Adipocyte (in vitro differentiated cells): Measurements from ENCODE around the gene CTSA.
"Not testable (repeated sequence)": the region's sequence is repeated elsewhere in the genome, so short reads cannot be mapped to it uniquely, and the experiment has no call there.

ENCODE experiments used
- DNase-seq: peaks from one replicate; pipeline ENCODE4 v3.0.0-alpha.2; 2015; ENCODE audit warnings: low read depth
- H3K27me3 ChIP-seq: replicated peaks from 2 replicates; pipeline ENCODE4 v1.7.0; 2013; ENCODE audit warnings: mild to moderate bottlenecking, low read length, moderate library complexity; ENCODE audit not compliant: control insufficient read depth, insufficient read depth
- H3K36me3 ChIP-seq: 2 replicates; pipeline ENCODE4 v1.7.0; 2013; ENCODE audit warnings: low read length, mild to moderate bottlenecking, moderate library complexity; ENCODE audit not compliant: control insufficient read depth, insufficient read depth, severe bottlenecking
- H3K4me1 ChIP-seq: 2 replicates; pipeline ENCODE4 v1.7.0; 2013; ENCODE audit warnings: mild to moderate bottlenecking, low read length, moderate library complexity; ENCODE audit not compliant: control insufficient read depth, insufficient read depth
- H3K4me3 ChIP-seq: 2 replicates; pipeline ENCODE4 v1.7.0; 2013; ENCODE audit warnings: mild to moderate bottlenecking, low read length, moderate library complexity
- H3K9ac ChIP-seq: 2 replicates; pipeline ENCODE4 v1.7.0; 2013; ENCODE audit warnings: mild to moderate bottlenecking, low read length, moderate library complexity
- H3K9me3 ChIP-seq: 2 replicates; pipeline ENCODE4 v1.7.0; 2013; ENCODE audit warnings: mild to moderate bottlenecking, low read length, moderate library complexity; ENCODE audit not compliant: control insufficient read depth

Gene CTSA

DNA sequence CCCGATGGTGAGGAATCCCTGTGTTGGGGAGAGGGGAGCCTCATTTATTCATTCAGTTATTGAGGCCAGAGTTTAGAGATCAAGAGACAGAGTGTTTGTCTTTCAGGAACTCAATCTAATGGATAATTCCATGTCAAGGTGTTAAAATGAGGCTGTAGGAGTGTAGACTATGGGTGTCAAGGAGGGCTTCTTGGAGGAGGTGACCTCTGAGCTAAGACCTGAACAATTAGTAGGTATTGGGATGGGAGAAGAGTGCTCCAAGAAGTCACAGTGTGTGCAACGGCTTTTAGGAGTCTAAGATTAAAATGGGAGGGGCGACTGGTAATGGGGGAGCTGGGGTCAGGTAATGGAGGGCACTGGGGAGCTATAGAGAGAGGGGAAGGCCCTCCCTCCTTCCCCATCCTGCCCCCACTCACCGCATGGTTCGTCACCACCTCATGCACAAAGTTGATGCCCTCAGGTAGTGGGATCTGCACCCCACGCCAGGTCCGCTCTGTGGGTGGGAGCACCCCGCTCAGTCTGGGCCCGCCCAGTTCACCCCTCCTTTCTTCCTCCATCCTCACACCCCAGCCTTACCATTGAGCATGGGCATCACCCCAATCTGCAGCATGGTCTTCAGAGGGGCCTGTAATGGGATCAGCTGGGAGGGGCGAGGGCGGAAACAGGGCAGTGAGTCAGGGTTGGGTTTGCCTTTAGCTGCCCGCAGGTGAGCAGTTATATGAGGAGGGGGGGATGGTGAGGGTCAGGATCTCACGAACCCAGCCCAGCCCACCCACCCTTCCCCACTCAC lies 8.1 kb downstream of the CTSA start:
- H3K9ac ChIP-seq = no peak overlapping the region
- no peaks in the 10 kb centered on the region for H3K4me1 ChIP-seq
- H3K36me3 ChIP-seq = peaks cover 79% of the 10 kb centered on the region
- no peaks in the 10 kb centered on the region for H3K27me3 ChIP-seq
- no peaks in the 10 kb centered on the region for H3K9me3 ChIP-seq
- DNase-seq = no peak
- H3K4me3 ChIP-seq = no peak overlapping the region

DNA sequence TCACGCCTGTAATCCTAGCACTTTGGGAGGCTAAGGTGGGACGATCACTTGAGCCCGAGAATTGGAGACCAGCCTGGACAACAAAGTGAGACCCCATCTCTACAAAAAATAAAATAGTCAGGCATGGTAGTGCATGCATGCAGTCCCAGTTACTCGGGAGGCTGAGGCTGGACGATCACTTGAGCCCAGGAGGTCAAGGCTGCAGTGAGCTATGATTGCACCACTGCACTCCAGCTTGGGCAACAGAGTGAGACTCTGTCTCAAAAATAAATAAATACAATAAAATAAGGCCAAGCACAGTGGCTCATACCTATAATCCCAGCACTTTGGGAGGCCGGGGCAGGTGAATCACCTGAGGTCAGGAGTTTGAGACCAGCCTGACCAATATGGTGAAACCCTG lies 10.2 kb downstream of the CTSA start:
- not testable (repeated sequence) for H3K9ac ChIP-seq, H3K27me3 ChIP-seq, H3K4me3 ChIP-seq, H3K4me1 ChIP-seq, DNase-seq, H3K9me3 ChIP-seq
- H3K36me3 ChIP-seq = peaks cover 96% of the 10 kb centered on the region

DNA sequence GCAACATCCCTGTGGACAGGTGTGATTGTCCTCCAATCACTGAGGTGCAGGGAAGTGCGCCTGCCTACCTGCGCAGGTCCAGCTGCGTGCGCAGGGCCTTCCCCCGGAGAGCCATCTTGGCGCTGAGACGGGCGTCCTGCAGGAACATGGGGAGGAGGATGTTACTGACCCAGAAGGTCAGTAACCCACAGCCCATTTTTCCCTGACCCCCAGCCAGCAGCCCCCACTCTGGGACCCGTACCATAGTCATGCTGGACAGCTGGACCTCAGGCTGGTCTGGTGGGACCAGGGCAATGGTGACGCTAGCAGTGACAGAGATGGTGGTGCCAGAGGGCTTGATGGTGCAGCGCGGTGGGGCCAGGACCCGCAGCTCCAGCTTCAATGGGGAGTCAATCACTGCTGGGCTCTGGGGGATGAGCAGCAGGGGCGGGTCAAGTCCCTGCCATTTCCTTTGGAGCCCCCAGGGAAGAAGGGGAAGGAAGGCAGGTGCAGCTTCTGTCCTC lies 11.1 kb downstream of the CTSA start:
- peaks cover 92% of the 10 kb centered on the region for H3K36me3 ChIP-seq
- H3K4me3 ChIP-seq = no peak overlapping the region
- peaks cover 9% of the 10 kb centered on the region for H3K4me1 ChIP-seq
- H3K9me3 ChIP-seq = no peaks in the 10 kb centered on the region
- no peaks in the 10 kb centered on the region for H3K27me3 ChIP-seq
- no peak overlapping the region for H3K9ac ChIP-seq
- DNase-seq = no peak

DNA sequence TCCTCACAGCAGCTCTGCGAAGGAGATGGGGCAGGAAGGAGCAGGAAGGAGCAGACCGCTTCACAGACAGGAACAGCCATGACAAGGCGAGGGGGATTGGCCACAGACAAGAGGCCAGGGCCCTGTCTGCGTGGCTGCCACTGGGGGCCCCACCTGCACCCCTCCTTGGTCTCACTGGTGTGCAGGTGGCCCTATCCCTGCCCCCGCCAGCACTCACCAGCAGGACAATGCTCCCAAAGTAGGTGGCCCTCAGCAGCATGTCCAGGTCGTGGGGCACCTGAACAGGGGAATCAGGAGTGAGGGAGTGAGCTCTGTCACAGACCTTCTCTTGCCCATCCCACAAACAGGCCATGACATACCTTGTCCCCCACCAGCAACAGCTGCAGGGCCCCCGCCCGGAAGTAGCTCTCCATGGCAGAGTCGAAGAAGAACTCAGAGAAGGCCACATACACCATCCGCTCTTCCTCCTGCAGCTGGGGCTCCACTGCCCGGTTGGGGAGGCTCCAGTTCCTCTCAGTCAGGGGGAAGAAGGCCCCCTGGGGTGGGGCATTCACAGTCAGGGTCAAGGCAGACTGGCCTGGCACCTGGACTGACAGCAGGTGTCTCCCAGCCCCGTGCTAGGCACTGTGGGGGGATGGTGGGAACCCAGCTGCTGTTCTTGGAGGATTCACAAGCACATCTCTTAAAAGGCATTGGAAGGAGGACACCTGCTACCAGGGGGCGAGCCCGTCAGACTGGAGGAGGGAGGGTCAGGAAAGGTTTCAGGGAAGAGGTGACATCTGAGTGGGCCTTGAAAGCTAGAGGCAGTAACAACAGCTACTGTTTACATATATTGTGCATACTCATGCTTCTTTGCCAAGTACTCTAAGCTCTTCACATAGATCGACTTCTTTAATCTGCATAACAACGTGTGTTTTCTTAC lies 13.7 kb downstream of the CTSA start:
- Histone ChIP-seq H3K36me3 (peaks cover 84% of the 10 kb centered on the region), H3K9ac (no peak overlapping the region), H3K4me1 (peaks cover 18% of the 10 kb centered on the region), H3K4me3 (no peak overlapping the region), H3K27me3 (no peaks in the 10 kb centered on the region), H3K9me3 (no peaks in the 10 kb centered on the region)
- no peak for DNase-seq

DNA sequence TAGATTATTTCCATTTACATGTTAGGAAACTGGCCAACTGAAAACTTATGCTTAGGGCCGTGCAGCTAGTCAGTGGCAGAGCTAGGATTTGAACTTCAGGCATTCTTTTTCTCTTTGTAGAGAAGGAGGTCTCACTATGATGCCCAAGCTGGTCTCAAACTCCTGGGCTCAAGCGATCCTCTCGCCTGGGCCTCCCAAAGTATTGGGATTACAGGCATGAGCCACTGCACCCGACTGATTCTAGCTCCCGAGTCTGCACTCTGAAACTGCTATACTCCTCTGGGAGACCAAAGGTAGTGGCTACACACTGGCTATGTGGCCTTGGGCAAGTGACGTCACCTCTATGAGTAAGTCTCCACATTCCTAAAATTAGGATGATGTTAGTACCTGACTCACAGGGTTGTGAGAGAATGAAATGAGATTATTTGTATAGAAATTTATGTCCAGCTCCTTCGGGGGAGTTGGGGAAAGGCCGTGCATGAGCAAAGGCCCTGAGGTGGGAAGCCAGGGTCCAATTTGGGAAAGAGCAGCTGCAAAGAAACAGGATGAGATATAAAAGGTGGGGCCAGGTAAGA lies 14.5 kb downstream of the CTSA start:
- H3K9ac ChIP-seq = peak overlapping the region; percentile 21
- H3K27me3 ChIP-seq = no peaks in the 10 kb centered on the region
- H3K9me3 ChIP-seq = no peaks in the 10 kb centered on the region
- peaks cover 21% of the 10 kb centered on the region for H3K4me1 ChIP-seq
- no peak overlapping the region for H3K4me3 ChIP-seq
- peak; percentile 52 for DNase-seq
- H3K36me3 ChIP-seq = peaks cover 79% of the 10 kb centered on the region

DNA sequence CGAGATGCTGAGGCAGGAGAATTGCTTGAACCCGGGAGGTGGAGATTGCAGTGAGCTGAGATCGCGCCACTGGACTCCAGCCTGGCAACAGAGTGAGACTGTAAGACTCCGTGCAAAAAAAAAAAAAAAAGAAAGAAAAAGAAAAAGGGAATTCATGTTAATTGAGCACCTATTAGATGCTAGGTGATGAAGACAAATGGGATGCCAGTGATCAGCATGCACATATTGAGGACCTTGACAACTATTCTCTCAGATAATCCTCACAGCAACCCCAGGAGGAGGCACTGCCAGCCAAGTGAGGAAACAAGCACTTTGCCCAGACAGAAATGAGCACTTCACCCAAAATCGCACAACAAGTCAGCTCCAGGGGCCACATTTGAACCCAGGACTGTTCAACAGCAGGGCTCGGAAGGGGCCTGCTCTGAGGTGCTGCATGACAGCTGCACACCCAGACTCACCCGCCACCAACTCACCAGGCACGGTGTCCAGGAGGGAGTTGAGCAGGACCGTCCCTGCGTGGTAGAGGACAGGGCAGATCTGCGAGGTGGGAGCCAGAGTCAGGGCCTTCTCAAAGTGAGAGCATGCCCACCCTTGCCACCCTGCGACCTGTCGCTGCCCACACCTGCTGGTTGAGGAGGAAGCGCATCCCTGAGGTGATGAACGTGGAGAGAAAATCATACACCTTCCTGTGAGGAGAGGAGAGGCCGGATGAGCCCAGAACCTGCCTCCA lies 16.2 kb downstream of the CTSA start:
- H3K9me3 ChIP-seq = no peaks in the 10 kb centered on the region
- H3K4me3 ChIP-seq = no peak overlapping the region
- no peak overlapping the region for H3K9ac ChIP-seq
- H3K4me1 ChIP-seq = peaks cover 33% of the 10 kb centered on the region
- no peak for DNase-seq
- peaks cover 63% of the 10 kb centered on the region for H3K36me3 ChIP-seq
- H3K27me3 ChIP-seq = no peaks in the 10 kb centered on the region

DNA sequence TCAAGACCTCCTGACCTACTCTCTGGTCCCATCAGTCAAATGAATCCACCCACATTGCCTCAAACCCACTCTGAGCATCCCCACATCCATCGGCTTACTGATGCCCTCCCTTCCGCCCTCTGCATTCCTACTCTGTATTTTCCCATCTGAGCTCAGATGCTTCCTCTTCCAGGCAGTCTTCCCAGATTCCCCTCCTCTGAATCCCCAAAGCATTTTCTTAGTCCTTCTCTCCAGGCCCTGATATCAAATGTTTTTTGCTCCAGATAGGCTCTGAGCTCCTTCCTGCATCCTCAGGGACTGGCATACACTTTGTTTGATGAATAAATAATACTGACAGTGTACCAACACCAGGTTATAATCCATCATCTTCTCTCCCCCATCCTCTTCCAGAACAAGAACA lies 16.9 kb downstream of the CTSA start:
- peaks cover 56% of the 10 kb centered on the region for H3K36me3 ChIP-seq
- H3K4me1 ChIP-seq = peaks cover 35% of the 10 kb centered on the region
- no peak for DNase-seq
- H3K4me3 ChIP-seq = no peak overlapping the region
- H3K27me3 ChIP-seq = no peaks in the 10 kb centered on the region
- H3K9me3 ChIP-seq = no peaks in the 10 kb centered on the region
- no peak overlapping the region for H3K9ac ChIP-seq

DNA sequence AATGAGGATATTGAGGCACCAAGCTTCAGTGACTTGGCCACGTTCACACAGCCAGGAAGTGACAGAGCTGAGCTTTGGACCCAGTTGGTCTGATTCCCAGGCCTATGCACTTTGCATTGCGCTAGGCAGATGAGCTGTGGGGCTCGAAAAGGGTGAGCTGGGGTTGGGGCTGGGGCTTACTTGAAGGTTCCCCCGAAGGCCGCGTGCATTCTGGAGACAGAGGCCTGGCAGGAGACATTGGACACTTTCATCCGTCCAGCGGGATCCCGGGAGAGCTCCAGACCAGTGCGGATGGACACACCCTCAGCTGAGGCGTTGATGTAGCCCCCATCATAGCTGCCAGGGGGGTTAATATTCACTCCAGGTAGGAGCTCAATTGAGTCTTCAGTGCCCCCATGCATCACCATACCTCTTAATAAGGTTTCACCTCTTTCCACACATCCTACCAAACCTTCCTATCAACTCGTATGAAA lies 18.2 kb downstream of the CTSA start:
- Histone ChIP-seq H3K27me3 (no peaks in the 10 kb centered on the region), H3K36me3 (peaks cover 44% of the 10 kb centered on the region), H3K4me1 (peaks cover 35% of the 10 kb centered on the region), H3K9ac (peak overlapping the region; percentile 58), H3K9me3 (no peaks in the 10 kb centered on the region), H3K4me3 (peak overlapping the region; percentile 70)
- no peak for DNase-seq

DNA sequence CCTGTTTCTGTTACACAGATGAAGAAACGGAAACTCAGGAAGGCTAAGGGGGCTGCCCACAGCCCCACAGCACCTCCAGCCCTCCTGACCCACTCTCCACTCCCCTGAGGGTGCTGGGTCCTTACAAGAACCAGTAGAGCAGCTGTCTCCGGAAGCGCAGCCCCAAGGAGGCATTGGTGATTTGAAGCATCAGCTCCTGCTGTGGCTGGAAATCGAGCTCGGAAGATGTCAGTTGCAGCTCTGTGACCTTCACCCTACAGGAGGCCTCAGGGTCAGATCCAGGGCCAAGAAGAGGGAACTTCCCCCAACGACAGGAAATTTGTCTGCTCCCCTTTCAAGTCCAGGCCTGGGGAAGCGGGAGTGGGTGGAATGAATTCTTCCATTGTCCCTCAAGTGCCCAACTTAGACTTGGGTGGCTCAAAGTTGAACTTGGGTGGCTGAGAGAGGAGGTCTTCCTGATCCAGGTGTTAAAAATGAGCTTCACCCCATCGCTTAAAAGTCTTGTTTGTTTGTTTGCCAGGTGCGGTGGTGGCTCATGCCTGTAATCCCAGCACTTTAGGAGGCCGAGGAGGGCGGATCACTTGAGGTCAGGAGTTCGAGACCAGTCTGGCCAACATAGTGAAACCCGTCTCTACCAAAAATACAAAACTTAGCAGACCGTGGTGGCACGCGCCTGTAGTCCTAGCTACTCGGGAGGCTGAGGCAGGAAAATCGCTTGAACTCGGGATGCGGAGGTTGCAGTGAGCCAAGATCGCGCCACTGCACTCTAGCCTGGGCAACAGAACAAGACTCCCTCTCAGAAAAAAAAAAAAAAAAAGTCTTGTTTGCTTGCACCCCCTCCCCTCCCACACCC lies 18.9 kb downstream of the CTSA start:
- Histone ChIP-seq H3K9me3 (no peaks in the 10 kb centered on the region), H3K4me1 (peaks cover 35% of the 10 kb centered on the region), H3K27me3 (no peaks in the 10 kb centered on the region), H3K9ac (peak overlapping the region; percentile 58), H3K36me3 (peaks cover 37% of the 10 kb centered on the region), H3K4me3 (peak overlapping the region; percentile 70)
- no peak for DNase-seq
